Left lung (tissue), 10 donors: Measurements from ENCODE around the gene MPP3. TPM values are rescaled to one million over a fixed set of nuclear protein-coding genes. Genes with fewer than 3 reads are reported as not detected.

Source experiments
- ATAC-seq: fragments of 200-7000 bp; cut with Tn5 transposase; one replicate; pipeline ENCODE4 v1.9.1; 2020; ENCODE audit warnings: moderate library complexity
- DNase-seq, 4 donors: peaks; one replicate each; pipeline ENCODE4 v3.0.0-alpha.2; 2013 to 2020
- H3K27ac ChIP-seq, 2 donors: fragments of 200-600 bp; sonication (generic) in 1 of 2; one replicate each; pipeline versions ENCODE4 v1.5.0 to v1.8.0; 2020 to 2021
- H3K27me3 ChIP-seq, 2 donors: fragments of 200-600 bp; sonication (generic) in 1 of 2; one replicate each; pipeline versions ENCODE4 v1.5.0 to v1.8.0; 2020 to 2021
- H3K36me3 ChIP-seq, 2 donors: fragments of 200-600 bp; sonication (generic) in 1 of 2; one replicate each; pipeline versions ENCODE4 v1.5.0 to v1.8.0; 2020 to 2021
- H3K4me1 ChIP-seq, 2 donors: fragments of 200-600 bp; one replicate each; pipeline ENCODE4 v1.8.0; 2021
- H3K4me3 ChIP-seq, 2 donors: fragments of 200-600 bp; sonication (generic) in 1 of 2; one replicate each; pipeline versions ENCODE4 v1.5.0 to v1.8.0; 2020 to 2021; ENCODE audit warnings: mild to moderate bottlenecking in 1 of 2
- H3K9me3 ChIP-seq, 2 donors: fragments of 200-600 bp; sonication (generic) in 1 of 2; one replicate each; pipeline versions ENCODE4 v1.5.0 to v1.8.0; 2020 to 2021
- CTCF ChIP-seq, 2 donors: fragments of 200-600 bp; sonication (generic) in 1 of 2; IDR thresholded peaks; one replicate each; pipeline versions ENCODE4 v1.5.0 to v1.8.0; 2021; ENCODE audit warnings: antibody characterized with exemption in 2 of 2
- intact Hi-C, 2 donors: fragments of 100-400 bp; cut with DNase I; formaldehyde crosslinking; loops; one replicate each; pipeline versions ENCODE4 v1.11.2 to v1.14.2; 2022
- polyA plus RNA-seq, 6 donors: library from polyadenylated mRNA; unstranded; fragments of 120-200 nt; gene quantifications; one replicate each; pipeline ENCODE4 v1.2.1, GENCODE V29; 2013; ENCODE audit not compliant: insufficient read length in 6 of 6
- total RNA-seq, 2 donors: library from RNA; stranded (reverse); fragmentation: NEBNext Ultra II Directional; extraction: Animal tissue kit (Norgen Biotek cat#: 25700); gene quantifications; one replicate each; pipeline ENCODE4 v1.2.1, GENCODE V29; 2021
- donor health status: DM: no; HTN: yes; CAD: no.
- donor health status: DM: no; HTN: no; CAD: no.

Gene MPP3
- total and polyA plus RNA-seq, 8 donors: 8.0 to 17.9 (median 13.0) TPM

DNA sequence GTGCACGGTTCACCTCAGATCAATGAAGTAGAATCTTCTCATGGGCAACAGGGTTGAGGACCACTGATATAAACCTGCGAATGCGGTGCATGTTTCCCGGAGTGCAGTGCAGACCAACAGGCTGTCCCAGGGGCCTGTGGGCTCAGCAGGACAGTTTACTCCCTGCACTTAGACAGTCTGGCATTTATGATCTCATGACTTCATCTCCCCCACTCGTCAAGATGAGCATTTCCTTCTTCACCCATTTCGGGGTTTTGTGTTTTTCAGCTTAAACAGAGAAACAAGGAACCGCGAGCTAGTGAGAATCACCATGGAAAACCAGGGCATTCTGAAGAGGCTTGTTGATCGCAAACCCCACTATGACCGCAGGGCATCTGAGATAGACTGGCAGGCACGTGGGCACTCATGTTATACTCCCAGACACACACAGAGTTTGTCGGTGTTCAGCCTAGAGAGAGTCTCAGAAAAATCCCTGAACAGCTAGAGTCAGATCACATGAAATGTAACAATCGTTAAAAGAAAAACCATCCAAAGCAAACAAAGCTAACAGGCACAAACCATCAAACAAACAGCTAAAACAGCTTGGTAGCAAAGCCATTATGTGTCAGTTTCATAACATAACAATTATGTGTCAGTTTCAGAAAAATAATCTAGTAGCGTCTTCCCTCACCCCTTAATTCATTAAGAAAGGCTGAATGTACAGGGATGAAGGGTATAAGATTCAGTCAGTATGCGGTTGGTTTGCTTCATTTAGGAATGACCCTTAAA lies 49.8 kb downstream of the MPP3 start:
- Histone ChIP-seq H3K4me3 (no peak overlapping the region), H3K27me3 (no peaks in the 10 kb centered on the region), H3K27ac (no peak overlapping the region), H3K4me1 (peaks cover 0 to 15% of the 10 kb centered on the region in 2 donors), H3K9me3 (no peaks in the 10 kb centered on the region), H3K36me3 (no peaks in the 10 kb centered on the region)
- ATAC-seq (no peak), DNase-seq (no peak)
- intact Hi-C loops: loop anchor here in 1 of 2 donors (10.0 kb wide), 1 partner anchor 52 kb away; the partner anchor contains the start of gene MPP3
- TF ChIP-seq CTCF (IDR thresholded peaks at IDR 0.05): no peak

GRCh38 chr17:43780135-43780534 lies 52.8 kb downstream of the MPP3 start, which contains the start of gene CFAP97D1:
CFAP97D1 (plus strand) TSS chr17:43780435; CDS start chr17:43780463, 28 bp downstream.
- Histone ChIP-seq H3K27me3 (no peaks in the 10 kb centered on the region), H3K4me1 (peaks cover 17 to 44% of the 10 kb centered on the region in 2 donors), H3K36me3 (peaks cover 0 to 10% of the 10 kb centered on the region in 2 donors), H3K27ac (peak within 1 kb of the TSS; percentile 99), H3K4me3 (peak within 1 kb of the TSS; percentile 91 to 96), H3K9me3 (no peaks in the 10 kb centered on the region)
- ATAC-seq (no peak), DNase-seq (no peak)
- intact Hi-C loops: loop anchor here in 1 of 2 donors (10.0 kb wide), 1 partner anchor 55 kb away; the partner anchor contains the start of gene MPP3
- no peak for TF ChIP-seq CTCF (IDR thresholded peaks at IDR 0.05)

DNA sequence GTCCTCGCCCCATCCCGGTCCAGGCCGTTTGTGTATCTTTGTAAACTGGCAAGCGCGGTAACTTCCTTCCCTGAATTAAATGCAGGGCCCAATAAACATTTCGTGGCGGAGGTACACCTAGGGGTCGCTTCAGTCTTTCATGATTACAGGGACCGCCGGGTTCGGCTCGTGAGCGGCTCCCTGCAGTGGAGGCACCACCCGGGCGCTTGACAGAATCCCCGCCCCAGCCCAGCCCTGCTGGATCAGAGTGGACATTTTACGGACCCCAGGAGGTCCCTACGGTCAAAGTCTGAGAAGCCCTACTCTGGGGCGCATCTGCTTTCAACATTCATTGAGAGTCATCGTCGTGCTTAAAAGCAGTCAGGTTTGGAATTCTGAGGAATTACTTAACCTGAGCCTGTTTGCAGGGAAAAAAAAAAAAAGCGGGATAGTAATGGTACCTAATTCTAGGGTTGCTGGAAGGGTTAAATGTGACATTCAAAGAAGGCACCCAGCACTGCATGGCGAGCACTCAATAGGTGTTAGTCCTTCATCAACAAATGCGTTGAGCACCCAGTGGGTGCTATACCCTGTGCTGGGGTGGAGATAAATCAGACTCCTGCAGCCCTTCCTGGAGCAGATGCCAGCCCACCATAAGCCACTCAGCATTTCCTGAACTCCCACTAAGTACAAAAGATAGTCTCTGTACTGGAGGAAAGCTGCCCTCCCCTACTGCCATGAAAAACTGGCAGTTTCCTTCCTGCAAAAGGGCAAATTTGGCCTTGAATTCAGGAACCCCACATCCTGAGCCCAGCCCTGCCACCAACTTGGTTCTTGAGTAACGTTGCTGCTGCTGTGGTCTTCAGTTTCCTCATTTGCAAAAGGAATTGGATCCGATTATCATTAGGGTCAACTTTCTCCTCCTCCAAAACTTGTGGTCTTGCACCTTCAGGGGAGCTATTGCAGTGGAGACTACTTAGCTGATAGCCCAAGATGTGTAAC lies 53.5 kb downstream of the MPP3 start:
- intact Hi-C loops: loop anchor here in 1 of 2 donors (10.0 kb wide), 1 partner anchor 55 kb away; the partner anchor contains the start of gene MPP3
- Histone ChIP-seq H3K27ac (peak overlapping the region; percentile 99), H3K27me3 (no peaks in the 10 kb centered on the region), H3K36me3 (peaks cover 0 to 17% of the 10 kb centered on the region in 2 donors), H3K4me3 (peak overlapping the region; percentile 91 to 96), H3K9me3 (no peaks in the 10 kb centered on the region), H3K4me1 (peaks cover 17 to 51% of the 10 kb centered on the region in 2 donors)
- no peak for TF ChIP-seq CTCF (IDR thresholded peaks at IDR 0.05)
- ATAC-seq (peak; percentile 6), DNase-seq (no peak)

GRCh38 chr17:43778337-43779144 lies 54.4 kb downstream of the MPP3 start, which contains the start of gene DUSP3:
DUSP3 (minus strand) TSS chr17:43778977; CDS start chr17:43778924, 53 bp downstream.
- H3K27me3 ChIP-seq: no peaks in the 10 kb centered on the region
- H3K9me3 ChIP-seq: no peaks in the 10 kb centered on the region
- H3K27ac ChIP-seq: peak within 1 kb of the TSS; percentile 99
- H3K4me1 ChIP-seq: peaks cover 17 to 60% of the 10 kb centered on the region in 2 donors
- H3K4me3 ChIP-seq: peak within 1 kb of the TSS; percentile 91 to 96
- ATAC-seq: peak; percentile 95
- peak; percentile 86 to 98 (median 96) for DNase-seq
- intact Hi-C loops: no loop called here
- TF ChIP-seq CTCF (IDR thresholded peaks at IDR 0.05): no peak
- H3K36me3 ChIP-seq: peaks cover 0 to 26% of the 10 kb centered on the region in 2 donors
